Fibroblast of mammary gland (primary cell): ENCODE results near the gene COL21A1.

Experiments
- DNase-seq: peaks from one replicate; pipeline ENCODE4 v3.0.0-alpha.2; 2010; ENCODE audit warnings: low read depth
- H3K4me3 ChIP-seq: 2 replicates; pipeline ENCODE4 v1.5.1; 2011; ENCODE audit warnings: low read depth, mild to moderate bottlenecking, low read length, moderate library complexity; ENCODE audit not compliant: control insufficient read depth
- CTCF ChIP-seq: conservative IDR thresholded peaks from 2 replicates; pipeline ENCODE4 v1.5.1; 2011; ENCODE audit warnings: low read depth, low read length, inconsistent platforms; ENCODE audit not compliant: control insufficient read depth, insufficient read depth

Gene COL21A1

GRCh38 chr6:56033401-56033800 lies 214.0 kb downstream of the COL21A1 start:
- TF ChIP-seq CTCF, result no peak
- H3K4me3 ChIP-seq, result no peak overlapping the region
- no peak for DNase-seq

GRCh38 chr6:56032715-56033260 lies 214.6 kb downstream of the COL21A1 start:
- DNase-seq, result no peak
- H3K4me3 ChIP-seq, result no peak overlapping the region
- no peak for TF ChIP-seq CTCF

GRCh38 chr6:56027865-56028264 lies 219.5 kb downstream of the COL21A1 start:
- DNase-seq, result no peak
- TF ChIP-seq CTCF, result no peak
- H3K4me3 ChIP-seq, result no peak overlapping the region

GRCh38 chr6:56026455-56027180 lies 220.8 kb downstream of the COL21A1 start:
- no peak for TF ChIP-seq CTCF
- peak; percentile 24 for DNase-seq
- no peak overlapping the region for H3K4me3 ChIP-seq

- TF ChIP-seq CTCF, result no peak
- H3K4me3 ChIP-seq, result no peak overlapping the region
- DNase-seq, result no peak
These were observed 221.6 kb downstream of the COL21A1 start for GRCh38 chr6:56025795-56026194.

GRCh38 chr6:56024931-56025330 lies 222.4 kb downstream of the COL21A1 start:
- no peak for DNase-seq
- no peak overlapping the region for H3K4me3 ChIP-seq

More at GRCh38 chr6:56024931-56025330, 222.4 kb downstream of the COL21A1 start:
- no peak for TF ChIP-seq CTCF
